Smooth muscle cell (in vitro differentiated cells): ENCODE results near the gene CCNL1. TPM values are rescaled to one million over a fixed set of nuclear protein-coding genes. Genes with fewer than 3 reads are reported as not detected.

Source experiments
- DNase-seq: peaks from one replicate; lab custom pipeline; 2025; ENCODE audit not compliant: unreplicated experiment; lab: John Stamatoyannopoulos, UW
- H2AFZ ChIP-seq: fragments of 200-600 bp; sonication (generic); 2 replicates; pipeline ENCODE4 v1.6.0; 2016; ENCODE audit warnings: antibody characterized with exemption, low read depth, mild to moderate bottlenecking
- H3F3A ChIP-seq: fragments of 200-600 bp; sonication (generic); 2 replicates; pipeline ENCODE4 v1.6.0; 2017; ENCODE audit warnings: antibody characterized with exemption, low read depth
- H3K27ac ChIP-seq: fragments of 200-600 bp; sonication (generic); 2 replicates; pipeline ENCODE4 v1.5.1; 2016; ENCODE audit warnings: low read depth, mild to moderate bottlenecking
- H3K27me3 ChIP-seq: fragments of 200-600 bp; sonication (generic); 2 replicates; pipeline ENCODE4 v1.6.1; 2016; ENCODE audit warnings: low read depth, mild to moderate bottlenecking
- H3K36me3 ChIP-seq: fragments of 200-600 bp; sonication (generic); 2 replicates; pipeline ENCODE4 v1.5.1; 2016; ENCODE audit warnings: low read depth
- H3K4me1 ChIP-seq: fragments of 200-600 bp; sonication (generic); 2 replicates; pipeline ENCODE4 v1.5.1; 2016; ENCODE audit warnings: low read depth
- H3K4me2 ChIP-seq: fragments of 200-600 bp; sonication (generic); 2 replicates; pipeline ENCODE4 v1.6.0; 2016; ENCODE audit warnings: mild to moderate bottlenecking
- H3K4me3 ChIP-seq: fragments of 200-600 bp; sonication (generic); 2 replicates; pipeline ENCODE4 v1.5.1; 2016; ENCODE audit warnings: mild to moderate bottlenecking
- H3K79me2 ChIP-seq: fragments of 200-600 bp; sonication (generic); 2 replicates; pipeline ENCODE4 v1.6.0; 2016; ENCODE audit warnings: low read depth, mild to moderate bottlenecking
- H3K9ac ChIP-seq: fragments of 200-600 bp; sonication (generic); 2 replicates; pipeline ENCODE4 v1.6.0; 2016; ENCODE audit warnings: low read depth
- H3K9me3 ChIP-seq: fragments of 200-600 bp; sonication (generic); replicated peaks from 2 replicates; pipeline ENCODE4 v1.5.1; 2016; ENCODE audit warnings: low read depth
- H4K20me1 ChIP-seq: fragments of 200-600 bp; sonication (generic); 2 replicates; pipeline ENCODE4 v1.6.0; 2016; ENCODE audit warnings: low read depth
- CTCF ChIP-seq: fragments of 200-600 bp; sonication (generic); IDR thresholded peaks from 2 replicates; pipeline ENCODE4 v1.5.1; 2017; ENCODE audit warnings: borderline replicate concordance, mild to moderate bottlenecking, antibody characterized with exemption; ENCODE audit not compliant: insufficient read depth, poor library complexity, severe bottlenecking
- WGBS: methylation state at CpG from one replicate; pipeline ENCODE4 v1.1.7; 2016; ENCODE audit warnings: low lambda C conversion rate; 5-methylcytosine and 5-hydroxymethylcytosine counted together
- polyA plus RNA-seq: library from polyadenylated mRNA; unstranded; fragments of >200 nt; fragmentation: Nextera tagmentation; extraction: Ambion mirVana; gene quantifications from 2 replicates; pipeline ENCODE4 v1.2.1, GENCODE V29; 2016
- total RNA-seq: library from RNA; depleted of rRNA; stranded (reverse); fragments of >200 nt; gene quantifications from 2 replicates; pipeline ENCODE4 v1.2.3, GENCODE V29; 2014

CCNL1 gene
- total and polyA plus RNA-seq, 2 experiments from 2014 or later, result 173 to 599 TPM

- Histone ChIP-seq H3K9ac (peak overlapping the region; percentile 34), H3K79me2 (no peaks in the 10 kb centered on the region), H3K4me3 (no peak overlapping the region), H3K36me3 (no peaks in the 10 kb centered on the region), H3K27me3 (no peaks in the 10 kb centered on the region), H3K27ac (peak overlapping the region; percentile 49), H3K4me2 (peak overlapping the region; percentile 36), H3K4me1 (peaks cover 9% of the 10 kb centered on the region), H2AFZ (no peak overlapping the region), H3K9me3 (no peaks in the 10 kb centered on the region), H3F3A (peaks cover 8% of the 10 kb centered on the region), H4K20me1 (no peaks in the 10 kb centered on the region)
- DNase-seq, result no peak
- 49% methylated on average over 8 of the region's 8 CpGs for WGBS
- TF ChIP-seq CTCF, result no peak
Measured at GRCh38 chr3:157100608-157101396, 59.1 kb downstream of the CCNL1 start.

- no peaks in the 10 kb centered on the region for H3K27me3 ChIP-seq
- H3F3A ChIP-seq, result peaks cover 8% of the 10 kb centered on the region
- no peaks in the 10 kb centered on the region for H3K36me3 ChIP-seq
- H2AFZ ChIP-seq, result no peak overlapping the region
- peak overlapping the region; percentile 49 for H3K27ac ChIP-seq
- DNase-seq, result no peak
- peaks cover 9% of the 10 kb centered on the region for H3K4me1 ChIP-seq
- no peak overlapping the region for H3K4me3 ChIP-seq
- H3K9me3 ChIP-seq, result no peaks in the 10 kb centered on the region
- H3K9ac ChIP-seq, result no peak overlapping the region
- H3K79me2 ChIP-seq, result no peaks in the 10 kb centered on the region
- TF ChIP-seq CTCF, result no peak
- H3K4me2 ChIP-seq, result peak overlapping the region; percentile 36
- 93% methylated on average over 4 of the region's 4 CpGs for WGBS
- no peaks in the 10 kb centered on the region for H4K20me1 ChIP-seq
Measured at GRCh38 chr3:157100096-157100477, 59.9 kb downstream of the CCNL1 start.

- H3K4me1 ChIP-seq, result peaks cover 9% of the 10 kb centered on the region
- H3K9me3 ChIP-seq, result no peaks in the 10 kb centered on the region
- no peak overlapping the region for H3K9ac ChIP-seq
- no peak for TF ChIP-seq CTCF
- no peaks in the 10 kb centered on the region for H3K27me3 ChIP-seq
- H3K79me2 ChIP-seq, result no peaks in the 10 kb centered on the region
- H2AFZ ChIP-seq, result no peak overlapping the region
- no peaks in the 10 kb centered on the region for H4K20me1 ChIP-seq
- H3K36me3 ChIP-seq, result no peaks in the 10 kb centered on the region
- H3K27ac ChIP-seq, result peak overlapping the region; percentile 49
- peak overlapping the region; percentile 38 for H3K4me2 ChIP-seq
- peaks cover 8% of the 10 kb centered on the region for H3F3A ChIP-seq
- H3K4me3 ChIP-seq, result no peak overlapping the region
- 78% methylated on average over 10 of the region's 10 CpGs for WGBS
- no peak for DNase-seq
Measured at GRCh38 chr3:157099326-157100095, 60.4 kb downstream of the CCNL1 start.
